ENCODE results near the gene FBXO39.

GRCh38 chr17:6793748-6794493 is 17.9 kb downstream of the FBXO39 start:
- TF ChIP-seq CTCF (IDR thresholded peaks at IDR 0.05) (no peak), POLR2AphosphoS5 (IDR thresholded peaks at IDR 0.05; ENCODE audit: low read depth, low read length) (no peak), SIN3A (IDR thresholded peaks at IDR 0.05; ENCODE audit: borderline replicate concordance, insufficient read depth, low read depth, low read length) (no peak), TCF7L2 (IDR thresholded peaks at IDR 0.05; ENCODE audit: low read depth, low read length) (no peak), REST (IDR thresholded peaks at IDR 0.05; ENCODE audit: insufficient read depth in 1 of 2, low read depth in 2 of 2, low read length in 1 of 2) (no peak)
